HG03108 (cell line): ENCODE results near the gene CDA.

Experiments used
- ATAC-seq: cut with Tn5 transposase; IDR thresholded peaks from one replicate; pipeline ENCODE4 v1.9.1; 2021; ENCODE audit warnings: moderate library complexity; ENCODE audit not compliant: unreplicated experiment

The CDA gene

GRCh38 chr1:20588634-20589225 is at the start of gene CDA:
CDA (plus strand) TSS chr1:20589097; CDS start chr1:20589130, 33 bp downstream.
- no peak for ATAC-seq

GRCh38 chr1:20540281-20540680 is 48.6 kb upstream of the CDA start:
- ATAC-seq, result no peak

- ATAC-seq, result no peak
Observed at GRCh38 chr1:20546637-20547036, 42.3 kb upstream of the CDA start.

GRCh38 chr1:20551161-20551560 is 37.7 kb upstream of the CDA start:
- no peak for ATAC-seq

- no peak for ATAC-seq
Observed at GRCh38 chr1:20551945-20552727, 36.8 kb upstream of the CDA start, which contains the start of gene FAM43B. FAM43B (plus strand) TSS chr1:20552573; CDS start chr1:20552974, 401 bp downstream.

- no peak for ATAC-seq
Observed at GRCh38 chr1:20552728-20553445, 36.0 kb upstream of the CDA start.

- no peak for ATAC-seq
Observed at GRCh38 chr1:20555025-20555757, 33.7 kb upstream of the CDA start.

- ATAC-seq, result no peak
Observed at GRCh38 chr1:20555758-20556120, 33.2 kb upstream of the CDA start.

GRCh38 chr1:20558191-20558590 is 30.7 kb upstream of the CDA start:
- ATAC-seq, result no peak

- ATAC-seq, result no peak
Observed at GRCh38 chr1:20560966-20561365, 27.9 kb upstream of the CDA start.

- no peak for ATAC-seq
Observed at GRCh38 chr1:20565234-20565633, 23.7 kb upstream of the CDA start.

GRCh38 chr1:20569523-20570098 is 19.3 kb upstream of the CDA start:
- ATAC-seq, result no peak

- no peak for ATAC-seq
Observed at GRCh38 chr1:20571427-20571826, 17.5 kb upstream of the CDA start.

GRCh38 chr1:20573987-20574386 is 14.9 kb upstream of the CDA start:
- no peak for ATAC-seq

GRCh38 chr1:20574686-20575540 is 14.0 kb upstream of the CDA start:
- ATAC-seq, result no peak

- ATAC-seq, result no peak
Observed at GRCh38 chr1:20575541-20576336, 13.2 kb upstream of the CDA start.

- no peak for ATAC-seq
Observed at GRCh38 chr1:20578062-20578461, 10.8 kb upstream of the CDA start.

GRCh38 chr1:20578721-20579395 is 10.0 kb upstream of the CDA start:
- ATAC-seq, result no peak

- no peak for ATAC-seq
Observed at GRCh38 chr1:20584890-20585289, 4.0 kb upstream of the CDA start.
